Right atrium auricular region (tissue), 2 donors: Measurements from ENCODE around the gene IL13. TPM values are rescaled to one million over a fixed set of nuclear protein-coding genes. Genes with fewer than 3 reads are reported as not detected.
A peak's percentile ranks its signal among the peaks of the same experiment; 100 is the strongest.

Experiments used
- DNase-seq: peaks from one replicate; pipeline ENCODE4 v3.0.0-alpha.2; 2019; ENCODE audit warnings: low spot score
- H3K27ac ChIP-seq, 2 donors: fragments of 200-600 bp; sonication (generic); 1 replicate in 1 of 2; 2 replicates in 1 of 2; pipeline ENCODE4 v1.5.1; 2016 to 2019
- H3K27me3 ChIP-seq, 2 donors: fragments of 200-600 bp; sonication (generic); one replicate each; pipeline versions ENCODE4 v1.5.1 to v1.6.0; 2017 to 2019
- H3K36me3 ChIP-seq: fragments of 200-600 bp; sonication (generic); one replicate; pipeline ENCODE4 v1.5.1; 2016
- H3K4me1 ChIP-seq, 2 donors: fragments of 200-600 bp; sonication (generic); one replicate each; pipeline versions ENCODE4 v1.5.1 to v1.6.0; 2017 to 2019
- H3K4me3 ChIP-seq, 2 donors: fragments of 200-600 bp; sonication (generic); 1 replicate in 1 of 2; 2 replicates in 1 of 2; pipeline ENCODE4 v1.5.1; 2017 to 2019; ENCODE audit warnings: mild to moderate bottlenecking in 1 of 2, moderate library complexity in 1 of 2
- H3K9me3 ChIP-seq, 2 donors: fragments of 200-600 bp; sonication (generic); one replicate each; pipeline ENCODE4 v1.5.1; 2019
- total RNA-seq, 2 donors: library from RNA; depleted of rRNA; stranded (reverse); fragments of >200 nt; gene quantifications; one replicate each; pipeline ENCODE4 v1.1.0, GENCODE V29; 2016
- TF ChIP-seq, protein P1 (sequence below), 2 donors: fragments of 200-600 bp; sonication (generic); IDR thresholded peaks; one replicate each; pipeline ENCODE4 v1.5.1; 2019; ENCODE audit warnings: antibody characterized with exemption in 2 of 2

Gene IL13
- total RNA-seq, 2 donors from 2014 or later: not detected

DNA sequence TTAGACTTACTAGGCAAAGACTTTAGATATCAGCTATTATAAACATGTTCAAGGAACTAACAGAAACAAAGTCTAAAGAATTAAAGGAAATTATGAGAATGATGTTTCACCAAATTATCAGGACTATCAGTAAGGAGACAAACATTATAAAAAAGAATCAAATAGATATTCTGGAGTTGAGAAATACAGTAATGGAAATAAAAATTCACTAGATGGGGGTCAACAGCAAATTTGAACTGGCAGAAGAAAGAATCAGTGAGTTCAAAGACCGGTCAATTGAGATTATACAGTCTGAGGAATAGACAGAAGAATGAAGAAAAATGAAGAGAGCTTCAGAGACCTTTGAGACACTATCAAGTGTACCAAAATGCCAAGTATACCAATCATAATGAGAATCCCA is 9.6 kb upstream of the IL13 start:
- no peaks in the 10 kb centered on the region for H3K4me1 ChIP-seq
- no peak overlapping the region for H3K4me3 ChIP-seq
- H3K9me3 ChIP-seq: peaks cover 0 to 9% of the 10 kb centered on the region in 2 donors
- TF ChIP-seq, protein P1, sequence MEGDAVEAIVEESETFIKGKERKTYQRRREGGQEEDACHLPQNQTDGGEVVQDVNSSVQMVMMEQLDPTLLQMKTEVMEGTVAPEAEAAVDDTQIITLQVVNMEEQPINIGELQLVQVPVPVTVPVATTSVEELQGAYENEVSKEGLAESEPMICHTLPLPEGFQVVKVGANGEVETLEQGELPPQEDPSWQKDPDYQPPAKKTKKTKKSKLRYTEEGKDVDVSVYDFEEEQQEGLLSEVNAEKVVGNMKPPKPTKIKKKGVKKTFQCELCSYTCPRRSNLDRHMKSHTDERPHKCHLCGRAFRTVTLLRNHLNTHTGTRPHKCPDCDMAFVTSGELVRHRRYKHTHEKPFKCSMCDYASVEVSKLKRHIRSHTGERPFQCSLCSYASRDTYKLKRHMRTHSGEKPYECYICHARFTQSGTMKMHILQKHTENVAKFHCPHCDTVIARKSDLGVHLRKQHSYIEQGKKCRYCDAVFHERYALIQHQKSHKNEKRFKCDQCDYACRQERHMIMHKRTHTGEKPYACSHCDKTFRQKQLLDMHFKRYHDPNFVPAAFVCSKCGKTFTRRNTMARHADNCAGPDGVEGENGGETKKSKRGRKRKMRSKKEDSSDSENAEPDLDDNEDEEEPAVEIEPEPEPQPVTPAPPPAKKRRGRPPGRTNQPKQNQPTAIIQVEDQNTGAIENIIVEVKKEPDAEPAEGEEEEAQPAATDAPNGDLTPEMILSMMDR (IDR thresholded peaks at IDR 0.05): no peak
- H3K27ac ChIP-seq: no peak overlapping the region
- H3K36me3 ChIP-seq: peaks cover under 1% of the 10 kb centered on the region
- no peak for DNase-seq
- no peaks in the 10 kb centered on the region for H3K27me3 ChIP-seq

DNA sequence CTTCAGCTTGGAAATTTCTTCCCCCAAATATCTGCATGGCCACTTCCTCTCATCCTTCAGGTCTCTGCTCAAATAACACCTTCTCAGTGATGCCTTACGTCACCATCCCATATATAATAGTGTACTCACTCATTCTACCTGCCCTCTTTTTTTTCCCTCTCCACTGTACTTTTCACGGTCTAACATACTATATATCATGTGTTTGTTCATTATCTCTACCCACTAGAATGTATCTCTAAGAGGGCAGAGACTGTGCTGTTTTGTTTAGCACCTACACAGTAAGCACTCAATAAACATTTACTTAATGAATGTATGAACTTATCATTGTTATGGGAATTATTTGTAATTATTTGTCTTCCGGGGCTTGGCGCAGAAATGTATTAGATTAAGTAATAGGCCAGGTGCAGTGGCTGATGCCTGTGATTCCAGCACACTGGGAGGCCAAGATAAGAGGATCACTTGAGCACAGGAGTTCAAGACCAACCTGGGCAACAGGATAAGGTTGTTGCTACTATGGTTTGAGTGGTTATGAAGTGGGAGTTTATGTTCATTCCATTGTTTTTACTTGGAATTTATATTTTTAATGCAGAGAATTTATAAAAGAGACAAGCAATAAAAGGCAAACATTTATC is 6.0 kb upstream of the IL13 start:
- H3K4me1 ChIP-seq: peaks cover 0 to 13% of the 10 kb centered on the region in 2 donors
- TF ChIP-seq, protein P1 (IDR thresholded peaks at IDR 0.05): no peak
- H3K4me3 ChIP-seq: no peak overlapping the region
- peaks cover 0 to 9% of the 10 kb centered on the region in 2 donors for H3K9me3 ChIP-seq
- no peak for DNase-seq
- H3K27me3 ChIP-seq: peaks cover 4 to 10% of the 10 kb centered on the region in 2 donors
- H3K27ac ChIP-seq: no peak overlapping the region
- no peaks in the 10 kb centered on the region for H3K36me3 ChIP-seq

DNA sequence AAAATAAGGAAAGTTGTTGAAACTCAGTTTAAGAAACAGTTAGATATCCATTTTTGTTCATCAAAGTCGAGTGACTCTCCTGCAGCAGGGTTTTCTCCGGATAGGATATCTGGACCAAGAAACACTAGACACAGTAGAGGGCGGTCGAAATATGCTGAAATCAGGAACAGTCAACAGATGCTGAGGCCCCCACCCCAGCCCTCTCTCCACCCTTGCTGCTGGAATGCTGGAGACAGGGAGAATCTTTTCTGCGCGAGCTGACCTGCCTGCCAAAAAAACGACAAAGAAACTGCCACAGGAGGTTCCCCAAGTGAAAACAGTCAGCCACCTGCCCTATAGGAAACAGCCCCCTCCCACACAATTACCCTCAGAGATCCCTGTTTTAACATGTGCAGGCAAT is 4.3 kb upstream of the IL13 start:
- H3K36me3 ChIP-seq: no peaks in the 10 kb centered on the region
- peaks cover 0 to 4% of the 10 kb centered on the region in 2 donors for H3K9me3 ChIP-seq
- H3K4me3 ChIP-seq: no peak overlapping the region
- TF ChIP-seq, protein P1 (IDR thresholded peaks at IDR 0.05): no peak
- H3K27me3 ChIP-seq: peaks cover 4 to 10% of the 10 kb centered on the region in 2 donors
- no peak overlapping the region for H3K27ac ChIP-seq
- H3K4me1 ChIP-seq: peaks cover 0 to 13% of the 10 kb centered on the region in 2 donors
- DNase-seq: no peak

DNA sequence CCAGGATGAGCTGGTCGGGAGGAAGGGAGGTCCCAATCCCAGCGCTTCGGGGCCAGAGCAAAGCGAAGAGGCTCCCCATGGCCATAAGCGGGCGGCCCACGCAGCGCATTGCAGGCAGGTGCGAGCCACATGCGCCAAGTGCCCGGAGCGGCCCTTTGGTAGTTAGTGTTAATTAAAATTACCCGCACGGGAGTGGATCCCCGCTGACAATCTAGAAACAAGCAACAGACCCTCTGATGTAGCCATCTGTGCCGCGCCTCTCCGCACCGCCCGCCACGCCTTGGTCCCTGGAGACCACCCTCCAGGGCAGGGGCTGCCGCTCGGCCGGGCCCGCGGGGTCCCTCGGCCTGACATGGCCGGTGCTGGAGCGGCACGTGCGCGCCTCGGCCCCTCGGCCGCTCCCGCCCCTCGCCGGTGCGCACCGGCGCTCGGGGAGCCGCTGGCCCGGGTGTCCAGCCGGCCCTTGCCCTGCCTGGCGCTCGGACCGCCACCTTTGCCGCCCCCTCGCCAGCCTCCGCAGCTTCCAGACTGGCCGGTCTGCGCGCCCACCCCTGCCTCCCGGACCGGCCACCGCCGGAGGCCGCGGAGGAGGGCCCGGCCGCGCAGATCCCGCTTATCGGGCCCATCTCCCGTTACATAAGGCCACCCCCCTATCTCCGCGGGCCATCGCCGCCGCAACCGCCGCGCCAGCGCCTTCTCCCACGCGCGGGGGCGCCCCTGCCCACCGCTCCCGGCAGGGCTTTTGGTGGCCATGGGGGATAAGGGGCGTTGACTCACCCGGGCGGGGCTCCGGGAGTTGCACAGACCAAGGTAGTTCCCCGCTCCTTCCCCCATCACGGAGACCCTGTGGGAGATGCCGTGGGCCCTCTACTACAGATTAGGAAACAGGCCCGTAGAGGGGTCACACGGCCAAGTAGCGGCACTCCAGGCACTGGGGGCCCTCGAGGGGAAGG is 1.9 kb upstream of the IL13 start:
- Histone ChIP-seq H3K27ac (no peak overlapping the region), H3K27me3 (peaks cover 4 to 10% of the 10 kb centered on the region in 2 donors), H3K36me3 (no peaks in the 10 kb centered on the region), H3K9me3 (no peaks in the 10 kb centered on the region), H3K4me1 (peaks cover 0 to 13% of the 10 kb centered on the region in 2 donors), H3K4me3 (peak overlapping the region; percentile 15 to 48)
- TF ChIP-seq, protein P1 (IDR thresholded peaks at IDR 0.05): peak in 1 of 2 donors; percentile 21
- DNase-seq: no peak

DNA sequence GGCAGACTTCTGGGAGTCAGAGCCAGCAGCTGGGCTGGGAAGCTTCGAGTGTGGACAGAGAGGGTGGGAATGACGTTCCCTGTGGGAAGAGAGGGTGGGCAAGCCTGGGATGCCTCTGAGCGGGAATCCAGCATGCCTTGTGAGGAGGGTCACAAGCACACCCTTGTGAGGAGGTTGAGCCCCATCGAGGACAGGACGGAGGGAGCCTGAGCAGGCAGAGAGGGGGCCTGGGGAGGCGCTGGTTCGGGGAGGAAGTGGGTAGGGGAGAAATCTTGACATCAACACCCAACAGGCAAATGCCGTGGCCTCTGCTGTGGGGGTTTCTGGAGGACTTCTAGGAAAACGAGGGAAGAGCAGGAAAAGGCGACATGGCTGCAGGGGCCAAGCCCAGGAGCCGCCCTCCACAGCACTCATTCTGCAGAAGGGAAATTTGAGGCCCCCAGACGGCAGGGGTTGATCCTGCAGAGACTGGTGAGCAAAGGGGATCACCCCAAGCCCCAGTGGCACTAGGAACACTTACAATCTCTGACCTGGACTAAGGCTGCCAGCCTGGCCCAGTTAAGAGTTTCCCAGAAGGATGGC is 1.1 kb upstream of the IL13 start:
- Histone ChIP-seq H3K4me1 (peaks cover 0 to 13% of the 10 kb centered on the region in 2 donors), H3K4me3 (peak overlapping the region in 1 of 2 donors; percentile 48), H3K27ac (no peak overlapping the region), H3K27me3 (peaks cover 4 to 10% of the 10 kb centered on the region in 2 donors), H3K9me3 (no peaks in the 10 kb centered on the region), H3K36me3 (no peaks in the 10 kb centered on the region)
- no peak for DNase-seq
- TF ChIP-seq, protein P1 (IDR thresholded peaks at IDR 0.05): no peak
